Endothelial cell of umbilical vein (primary cell): ENCODE data around the gene GPR160. TPM values are rescaled to one million over a fixed set of nuclear protein-coding genes. Genes with fewer than 3 reads are reported as not detected.

Experiments used
- polyA plus RNA-seq, 4 experiments: library from polyadenylated mRNA; depleted of rRNA in 3 of 4; stranded (reverse) in 3 of 4; unstranded in 1 of 4; fragments of >200 nt; gene quantifications; 2 replicates each; pipeline versions ENCODE4 v1.2.1 to v1.2.3, GENCODE V29; 2011 to 2012; ENCODE audit warnings: missing spikeins in 1 of 4
- small RNA-seq: library from RNA; depleted of rRNA; stranded (forward); fragments of <200 nt; gene quantifications from one replicate; pipeline ENCODE3, GENCODE V24; 2012; ENCODE audit warnings: low replicate concordance, low read depth; ENCODE audit not compliant: insufficient read depth, insufficient read length
- total RNA-seq: library from RNA; stranded (reverse); gene quantifications from 2 replicates; pipeline ENCODE4 v1.2.3, GENCODE V29; 2021

Gene GPR160
- total and polyA plus RNA-seq, 2 donors (not counting 3 experiments of a cell fraction or from before 2014, with no cell fraction given): 0.39 to 1.3 TPM

Small RNAs within 50 kb of the gene (small RNA-seq; reads per million reads assigned to genes)
- not detected for gene RNU4-38P

Other genes with a start within 250 kb of the GPR160 start
- gene LRRIQ4, start 225.1 kb upstream of the GPR160 start, total RNA-seq: not detected in 2 replicates
- gene LRRIQ4, start 225.1 kb upstream of the GPR160 start, polyA plus RNA-seq: 0.04 TPM in 1 of 2 replicates, not detected in the other
- gene LRRC34, start 225.1 kb upstream of the GPR160 start, total RNA-seq: 2.4 and 2.5 TPM in 2 replicates
- 0.59 and 0.72 TPM in 2 replicates for gene LRRC34, start 225.1 kb upstream of the GPR160 start, polyA plus RNA-seq
- gene LRRC31, start 168.1 kb upstream of the GPR160 start, total RNA-seq: not detected in 2 replicates
- gene LRRC31, start 168.1 kb upstream of the GPR160 start, polyA plus RNA-seq: not detected in 2 replicates
- not detected in 2 replicates for gene SAMD7, start 126.4 kb upstream of the GPR160 start, total RNA-seq
- gene SAMD7, start 126.4 kb upstream of the GPR160 start, polyA plus RNA-seq: not detected in 2 replicates
- gene SEC62, start 71.2 kb upstream of the GPR160 start, total RNA-seq: 77.8 and 90.8 TPM in 2 replicates
- 90.7 and 101 TPM in 2 replicates for gene SEC62, start 71.2 kb upstream of the GPR160 start, polyA plus RNA-seq
- 34.4 and 45.8 TPM in 2 replicates for gene PHC3, start 143.7 kb downstream of the GPR160 start, total RNA-seq
- 35.7 and 41.1 TPM in 2 replicates for gene PHC3, start 143.7 kb downstream of the GPR160 start, polyA plus RNA-seq
- 22.0 and 23.9 TPM in 2 replicates for gene PRKCI, start 184.4 kb downstream of the GPR160 start, total RNA-seq
- 4.8 and 7.1 TPM in 2 replicates for gene PRKCI, start 184.4 kb downstream of the GPR160 start, polyA plus RNA-seq